Measurements from ENCODE around the gene TMCO2. TPM values are rescaled to one million over a fixed set of nuclear protein-coding genes. Genes with fewer than 3 reads are reported as not detected.

The TMCO2 gene
- total RNA-seq, 2 experiments from 2014 or later, result 0.30 to 0.42 TPM

DNA sequence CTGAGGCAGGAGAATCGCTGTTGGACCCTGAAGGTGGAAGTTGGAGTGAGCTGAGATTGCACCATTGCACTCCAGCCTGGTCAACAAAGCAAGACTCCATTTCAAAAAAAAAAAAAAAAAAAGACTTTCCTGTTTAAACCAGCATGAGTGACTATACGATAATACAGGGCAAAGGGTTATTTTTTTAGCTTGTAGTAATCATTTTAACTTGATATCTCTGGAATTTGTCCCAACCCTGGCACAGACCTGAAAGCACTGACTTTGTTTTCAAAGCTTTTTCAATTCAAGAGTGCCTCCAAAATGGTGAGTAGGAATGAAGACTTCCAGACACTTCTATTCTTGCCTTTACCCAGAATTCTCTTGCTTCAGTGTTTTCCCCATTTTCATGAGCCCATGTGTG is 4.4 kb upstream of the TMCO2 start:
- CTCF ChIA-PET, result interaction anchor here (0.6 to 1.5 kb wide), 3 partner anchors 51 to 90 kb away, joined by 3 to 8 read pairs (median 3); no protein-coding TSS in a partner anchor
- DNase-seq, result no peak
- H3K27ac Mint-ChIP-seq, result no peak overlapping the region
- H3K4me1 Mint-ChIP-seq, result peaks cover 49% of the 10 kb centered on the region
- H3K9me3 Mint-ChIP-seq, result no peaks in the 10 kb centered on the region
- H3K36me3 Mint-ChIP-seq (ENCODE audit: low read depth), result peaks cover 27% of the 10 kb centered on the region
- POLR2A ChIA-PET, result no interaction called here
- no peaks in the 10 kb centered on the region for H3K27me3 Mint-ChIP-seq
- H3K4me3 Mint-ChIP-seq, result no peak overlapping the region

DNA sequence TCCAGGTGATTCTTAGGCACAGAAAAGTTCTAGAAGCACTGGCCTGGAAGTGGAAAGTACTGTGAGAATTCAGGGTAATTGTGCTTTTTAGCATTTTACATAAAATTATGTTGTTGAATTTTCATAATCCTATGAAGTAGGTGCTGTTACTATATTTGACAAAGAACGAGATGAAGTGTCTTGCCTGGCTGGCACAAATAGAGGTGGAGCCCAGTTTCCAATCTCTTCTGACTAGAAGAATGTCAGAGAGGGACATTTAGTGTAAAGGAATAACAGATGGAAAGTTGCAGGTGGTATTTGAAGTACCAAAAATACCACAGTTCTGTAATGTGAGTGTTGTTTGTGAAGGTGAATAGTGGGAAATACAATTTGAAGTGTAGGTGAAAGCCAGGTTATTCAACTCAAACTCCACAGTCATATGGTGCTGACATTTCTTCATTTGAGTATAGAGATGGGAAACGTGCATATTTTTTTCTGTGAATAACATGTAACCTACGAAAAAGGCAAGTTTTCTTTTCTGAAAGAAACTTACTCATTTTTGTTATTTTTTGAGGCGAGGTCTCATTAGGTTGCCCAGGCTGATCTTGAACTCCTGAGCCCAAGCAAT is 3.5 kb upstream of the TMCO2 start:
- Mint-ChIP-seq H3K9me3 (no peaks in the 10 kb centered on the region), H3K4me3 (no peak overlapping the region), H3K4me1 (peaks cover 40% of the 10 kb centered on the region), H3K36me3 (ENCODE audit: low read depth) (peaks cover 18% of the 10 kb centered on the region), H3K27me3 (no peaks in the 10 kb centered on the region), H3K27ac (no peak overlapping the region)
- no peak for DNase-seq
- ChIA-PET POLR2A (no interaction called here), CTCF (interaction anchor here (1.5 kb wide), 1 partner anchor 91 kb away, joined by 3 read pairs; no protein-coding TSS in a partner anchor)

DNA sequence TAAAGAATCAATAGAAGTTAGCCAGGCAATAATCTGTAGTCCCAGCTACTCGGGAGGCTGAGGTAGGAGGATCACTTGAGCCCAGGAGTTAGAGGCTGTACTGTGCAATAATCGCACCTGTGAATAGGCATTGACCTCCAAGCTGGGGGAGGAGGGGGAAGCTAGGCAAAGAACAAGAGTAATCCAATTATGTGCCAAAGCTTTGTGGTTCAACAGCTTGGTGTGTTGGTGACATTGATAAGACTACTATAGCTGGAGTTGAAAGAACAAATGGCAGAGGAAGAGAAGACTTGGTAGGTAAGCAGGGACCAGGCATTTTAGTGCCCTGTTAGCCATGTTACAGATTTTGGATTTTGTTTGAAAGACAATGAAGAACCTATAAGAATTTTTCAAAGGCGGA is 2.1 kb upstream of the TMCO2 start:
- CTCF ChIA-PET, result no interaction called here
- POLR2A ChIA-PET, result no interaction called here
- Mint-ChIP-seq H3K27ac (no peak overlapping the region), H3K9me3 (no peaks in the 10 kb centered on the region), H3K36me3 (ENCODE audit: low read depth) (peaks cover 6% of the 10 kb centered on the region), H3K27me3 (no peaks in the 10 kb centered on the region), H3K4me3 (no peak overlapping the region), H3K4me1 (peaks cover 27% of the 10 kb centered on the region)
- DNase-seq, result no peak

DNA sequence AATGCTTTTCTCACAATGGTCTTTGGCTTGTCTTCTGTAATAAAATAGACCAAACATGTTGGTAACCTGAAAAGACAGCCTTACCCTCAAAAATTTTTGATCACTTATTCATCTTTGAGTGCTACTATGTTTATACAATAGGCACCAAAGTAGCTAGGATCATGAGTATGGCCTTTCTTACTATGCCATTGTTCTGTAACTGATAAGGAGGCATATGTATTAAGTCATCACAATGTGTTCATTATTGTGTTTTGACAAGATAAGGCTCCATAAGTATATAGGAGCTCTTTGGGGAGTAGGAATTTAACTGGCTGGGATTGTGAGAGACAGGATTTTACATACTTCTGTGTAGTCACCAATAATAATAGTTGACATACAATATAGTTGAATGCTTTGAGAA is 675 bp downstream of the TMCO2 start:
- no peak overlapping the region for H3K27ac Mint-ChIP-seq
- CTCF ChIA-PET, result interaction anchor here (0.5 kb wide), 1 partner anchor 161 kb away, joined by 3 read pairs; no protein-coding TSS in a partner anchor
- H3K4me3 Mint-ChIP-seq, result no peak overlapping the region
- POLR2A ChIA-PET, result no interaction called here
- peaks cover 30% of the 10 kb centered on the region for H3K4me1 Mint-ChIP-seq
- no peak for DNase-seq
- no peaks in the 10 kb centered on the region for H3K9me3 Mint-ChIP-seq
- H3K36me3 Mint-ChIP-seq (ENCODE audit: low read depth), result no peaks in the 10 kb centered on the region
- no peaks in the 10 kb centered on the region for H3K27me3 Mint-ChIP-seq

DNA sequence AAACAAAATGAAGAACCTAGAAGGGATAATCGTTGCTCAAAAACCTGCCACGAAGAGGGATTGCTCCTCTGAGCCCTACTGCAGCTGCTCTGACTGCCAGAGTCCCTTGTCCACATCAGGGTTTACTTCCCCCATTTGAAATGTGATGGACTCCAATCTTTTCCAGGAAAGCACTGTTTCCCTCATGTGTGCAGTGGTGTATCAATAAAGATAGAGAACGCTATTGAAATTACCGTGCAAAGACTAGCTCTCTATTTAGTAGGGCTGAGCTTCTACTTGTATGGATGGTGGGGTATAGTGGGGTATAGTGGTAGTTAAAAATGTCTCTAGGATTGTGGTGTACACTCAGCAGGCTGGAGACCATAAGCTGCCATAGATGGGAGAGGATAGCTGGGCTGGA is 3.7 kb downstream of the TMCO2 start:
- no peak overlapping the region for H3K4me3 Mint-ChIP-seq
- H3K9me3 Mint-ChIP-seq, result no peaks in the 10 kb centered on the region
- H3K4me1 Mint-ChIP-seq, result peaks cover 35% of the 10 kb centered on the region
- ChIA-PET CTCF (no interaction called here), POLR2A (no interaction called here)
- peak overlapping the region; percentile 20 for H3K27ac Mint-ChIP-seq
- no peaks in the 10 kb centered on the region for H3K27me3 Mint-ChIP-seq
- DNase-seq, result no peak
- peaks cover 11% of the 10 kb centered on the region for H3K36me3 Mint-ChIP-seq (ENCODE audit: low read depth)

DNA sequence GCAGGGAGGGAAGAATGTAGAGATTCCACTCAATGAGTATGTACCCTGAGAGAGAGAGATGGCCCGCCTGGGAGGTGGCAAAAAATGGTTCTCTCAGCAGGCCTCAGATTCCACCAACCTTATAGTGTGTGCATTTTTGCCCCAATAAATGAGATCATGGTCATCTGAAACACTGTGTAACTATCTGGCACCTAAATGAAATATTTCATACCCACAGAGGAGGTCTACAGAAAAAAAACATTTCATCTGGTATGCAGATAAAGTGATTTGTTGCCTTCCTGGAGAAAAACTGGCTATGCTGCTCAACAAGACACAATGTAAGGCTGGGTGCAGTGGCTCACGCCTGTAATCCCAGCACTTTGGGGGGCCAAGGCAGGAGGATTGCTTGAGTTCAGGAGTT is 4.9 kb downstream of the TMCO2 start:
- POLR2A ChIA-PET, result no interaction called here
- peaks cover 11% of the 10 kb centered on the region for H3K36me3 Mint-ChIP-seq (ENCODE audit: low read depth)
- no peaks in the 10 kb centered on the region for H3K27me3 Mint-ChIP-seq
- no peaks in the 10 kb centered on the region for H3K9me3 Mint-ChIP-seq
- DNase-seq, result no peak
- H3K27ac Mint-ChIP-seq, result no peak overlapping the region
- peaks cover 39% of the 10 kb centered on the region for H3K4me1 Mint-ChIP-seq
- H3K4me3 Mint-ChIP-seq, result no peak overlapping the region
- CTCF ChIA-PET, result no interaction called here

DNA sequence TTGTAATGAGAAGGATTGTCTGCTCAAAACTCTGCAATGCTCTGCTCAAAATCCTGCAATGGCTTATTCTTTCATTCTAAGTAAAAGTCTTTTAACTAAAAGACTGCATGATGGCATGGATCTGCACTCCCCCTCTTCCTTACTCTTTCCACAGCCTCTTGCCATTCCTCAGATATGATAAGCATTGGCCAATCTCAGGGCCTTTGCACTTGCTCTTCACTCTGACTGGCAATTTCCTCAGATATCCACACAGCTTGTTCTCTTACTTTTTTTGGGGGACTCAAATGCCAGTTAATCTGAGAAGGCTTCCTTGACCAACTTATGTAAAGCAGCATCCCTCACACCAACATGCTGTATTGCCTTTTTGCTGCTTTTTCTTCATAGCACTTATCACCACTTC is 7.5 kb downstream of the TMCO2 start:
- H3K36me3 Mint-ChIP-seq (ENCODE audit: low read depth), result peaks cover 15% of the 10 kb centered on the region
- no peaks in the 10 kb centered on the region for H3K9me3 Mint-ChIP-seq
- H3K27me3 Mint-ChIP-seq, result no peaks in the 10 kb centered on the region
- H3K4me1 Mint-ChIP-seq, result peaks cover 53% of the 10 kb centered on the region
- DNase-seq, result no peak
- ChIA-PET CTCF (interaction anchor here (1.5 kb wide), 1 partner anchor 15 kb away, joined by 5 read pairs; no protein-coding TSS in a partner anchor), POLR2A (no interaction called here)
- H3K27ac Mint-ChIP-seq, result no peak overlapping the region
- no peak overlapping the region for H3K4me3 Mint-ChIP-seq

DNA sequence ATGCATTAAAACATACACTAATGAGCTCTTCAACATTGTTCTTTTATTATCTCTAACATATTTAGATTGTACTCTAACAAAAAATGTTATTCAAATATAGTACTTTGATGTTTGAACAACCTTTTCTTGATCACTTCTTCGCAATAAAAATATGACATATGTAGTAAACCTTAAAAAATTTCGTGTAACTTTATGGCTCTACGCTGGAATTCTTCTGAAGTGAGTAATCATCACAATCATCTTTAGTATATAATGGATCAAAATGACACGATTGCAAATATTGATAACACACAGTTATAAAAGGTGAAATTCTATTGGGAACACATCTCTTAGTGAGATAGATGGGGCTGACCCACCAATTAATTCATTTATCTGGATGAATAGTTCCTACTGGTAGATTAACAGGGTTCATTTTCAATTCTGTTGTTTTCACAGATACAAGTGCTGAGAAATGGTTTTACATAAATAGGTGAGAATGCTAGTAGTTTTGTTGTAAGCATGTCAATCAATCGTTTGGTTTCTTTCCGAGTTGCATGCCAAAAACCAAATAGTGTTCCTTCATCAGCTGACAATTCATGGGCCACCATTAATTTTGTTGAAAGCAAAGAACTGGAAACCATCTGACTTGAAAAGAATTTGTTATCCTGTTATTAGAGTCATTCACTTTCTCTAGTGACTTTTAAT is 8.8 kb downstream of the TMCO2 start:
- POLR2A ChIA-PET, result no interaction called here
- Mint-ChIP-seq H3K36me3 (ENCODE audit: low read depth) (peaks cover 28% of the 10 kb centered on the region), H3K27ac (peak overlapping the region; percentile 100), H3K27me3 (no peaks in the 10 kb centered on the region), H3K4me1 (peaks cover 57% of the 10 kb centered on the region), H3K4me3 (peak overlapping the region; percentile 88), H3K9me3 (no peaks in the 10 kb centered on the region)
- CTCF ChIA-PET, result interaction anchor here (1.2 to 1.5 kb wide), 3 partner anchors 9 to 104 kb away, joined by 3 to 5 read pairs (median 5); partner anchors contain the start of gene TMCO2
- no peak for DNase-seq

DNA sequence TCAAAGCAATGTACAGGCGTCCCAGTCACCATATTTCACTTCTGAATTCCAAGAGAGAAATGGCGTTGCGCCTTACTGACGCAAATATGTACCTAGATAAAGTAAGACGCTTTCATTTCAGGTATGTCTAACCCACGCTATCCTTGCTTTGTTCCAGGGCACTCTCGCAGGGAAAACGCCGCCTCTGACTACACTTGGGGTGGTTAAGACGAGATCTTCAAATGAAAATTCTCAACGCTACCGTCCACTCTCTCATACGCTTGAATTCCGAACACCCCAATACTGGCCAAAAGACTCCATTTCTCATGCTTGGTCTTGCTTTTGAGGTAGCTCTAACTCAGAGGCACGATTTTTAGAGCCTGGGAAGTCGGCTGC is 9.6 kb downstream of the TMCO2 start:
- CTCF ChIA-PET, result interaction anchor here (0.6 to 1.4 kb wide), 6 partner anchors 20 to 104 kb away, joined by 3 read pairs; no protein-coding TSS in a partner anchor
- Mint-ChIP-seq H3K4me3 (peak overlapping the region; percentile 88), H3K9me3 (no peaks in the 10 kb centered on the region), H3K27me3 (no peaks in the 10 kb centered on the region), H3K36me3 (ENCODE audit: low read depth) (peaks cover 35% of the 10 kb centered on the region), H3K4me1 (peaks cover 53% of the 10 kb centered on the region), H3K27ac (peak overlapping the region; percentile 100)
- POLR2A ChIA-PET, result interaction anchor here (1.0 kb wide), 1 partner anchor 15 kb away, joined by 3 read pairs; no protein-coding TSS in a partner anchor
- no peak for DNase-seq

DNA sequence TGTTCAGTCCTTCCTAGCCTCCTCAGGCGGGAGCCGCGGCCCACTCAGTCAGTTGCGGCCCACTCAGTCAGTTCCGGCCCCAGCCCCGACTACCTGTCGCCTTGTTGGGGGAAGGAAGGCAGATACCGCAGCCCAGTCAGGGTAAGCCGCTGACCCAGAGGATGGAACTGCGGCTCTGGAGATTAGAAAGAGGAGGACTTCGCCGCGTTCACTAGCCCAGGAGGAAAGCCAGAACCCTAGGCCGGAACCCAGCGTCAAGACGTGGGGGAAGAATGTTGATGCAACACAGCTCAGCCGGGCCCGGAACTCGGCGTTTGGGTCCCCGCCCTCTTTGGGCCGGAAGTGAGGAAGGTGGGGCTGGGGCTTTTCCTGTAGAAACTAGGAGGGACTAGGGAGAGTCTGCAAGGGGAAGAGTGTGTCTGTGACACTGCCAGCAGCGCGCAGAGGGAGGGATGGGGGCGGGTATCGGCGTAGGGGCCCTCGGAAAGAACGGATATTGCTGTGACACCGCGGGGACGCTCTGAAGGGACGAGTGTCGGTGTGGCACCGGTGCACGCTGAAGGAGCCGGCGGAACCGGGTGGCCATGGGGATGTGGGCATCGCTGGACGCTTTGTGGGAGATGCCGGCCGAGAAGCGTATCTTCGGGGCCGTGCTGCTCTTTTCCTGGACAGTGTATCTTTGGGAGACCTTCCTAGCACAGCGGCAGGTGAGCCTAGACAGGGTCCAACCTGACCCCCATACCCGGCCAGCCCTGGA is 10.1 kb downstream of the TMCO2 start, which contains the start of gene ZMPSTE24:
ZMPSTE24 (plus strand) TSS at position 549 of the 757 bp plus-strand sequence; CDS start at position 585, 36 bp downstream.
- Mint-ChIP-seq H3K27me3 (no peaks in the 10 kb centered on the region), H3K9me3 (no peaks in the 10 kb centered on the region), H3K27ac (peak within 1 kb of the TSS; percentile 100), H3K36me3 (ENCODE audit: low read depth) (peaks cover 39% of the 10 kb centered on the region), H3K4me1 (peaks cover 52% of the 10 kb centered on the region), H3K4me3 (peak within 1 kb of the TSS; percentile 88)
- DNase-seq, result peak; percentile 98
- POLR2A ChIA-PET, result interaction anchor here (1.0 kb wide), 1 partner anchor 16 kb away, joined by 3 read pairs; no protein-coding TSS in a partner anchor
- CTCF ChIA-PET, result interaction anchor here (0.6 to 1.4 kb wide), 6 partner anchors 19 to 105 kb away, joined by 3 read pairs; no protein-coding TSS in a partner anchor

DNA sequence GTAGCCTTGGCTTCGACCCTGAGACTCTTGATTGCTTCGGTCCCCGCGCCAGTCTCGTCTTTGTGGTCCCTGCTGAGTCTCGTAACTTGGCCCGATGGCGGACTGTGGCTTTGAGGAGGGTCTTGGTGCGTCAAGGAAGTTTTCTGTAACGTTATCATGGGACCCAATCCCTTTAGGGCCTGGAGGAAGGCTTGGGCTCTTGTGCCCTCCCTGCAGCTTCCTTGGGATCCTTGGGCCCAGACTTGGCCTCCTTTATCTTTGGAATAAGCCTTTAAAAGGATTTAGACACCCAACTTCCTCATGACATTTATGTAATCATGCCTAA is 10.7 kb downstream of the TMCO2 start:
- Mint-ChIP-seq H3K36me3 (ENCODE audit: low read depth) (peaks cover 45% of the 10 kb centered on the region), H3K27ac (peak overlapping the region; percentile 100), H3K4me1 (peaks cover 55% of the 10 kb centered on the region), H3K27me3 (no peaks in the 10 kb centered on the region), H3K4me3 (peak overlapping the region; percentile 88), H3K9me3 (no peaks in the 10 kb centered on the region)
- no peak for DNase-seq
- ChIA-PET POLR2A (interaction anchor here (1.0 kb wide), 1 partner anchor 16 kb away, joined by 3 read pairs; no protein-coding TSS in a partner anchor), CTCF (interaction anchor here (1.0 kb wide), 1 partner anchor 19 kb away, joined by 3 read pairs; no protein-coding TSS in a partner anchor)

DNA sequence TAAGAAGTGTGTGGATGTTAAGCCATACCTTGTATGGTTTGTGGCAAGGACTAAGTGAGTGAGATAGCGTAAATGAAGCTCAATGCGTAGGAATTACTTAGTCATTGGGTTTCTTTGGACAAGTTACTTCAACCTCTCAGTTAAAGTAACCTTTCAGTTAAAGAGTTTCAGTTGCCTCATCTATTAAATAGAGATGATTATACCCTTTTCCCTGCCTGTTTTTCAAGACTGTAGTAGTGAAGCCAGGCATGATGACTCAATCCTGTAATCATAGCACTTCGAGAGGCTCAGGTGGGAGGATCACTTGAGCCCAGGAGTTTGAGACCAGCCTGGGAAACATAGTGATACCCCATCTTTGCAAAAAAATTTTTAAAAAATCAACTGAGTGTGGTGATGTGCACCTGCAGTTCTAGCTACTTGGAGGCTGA is 16.6 kb downstream of the TMCO2 start:
- H3K9me3 Mint-ChIP-seq, result no peaks in the 10 kb centered on the region
- no peak for DNase-seq
- peaks cover 34% of the 10 kb centered on the region for H3K4me1 Mint-ChIP-seq
- H3K27ac Mint-ChIP-seq, result no peak overlapping the region
- H3K27me3 Mint-ChIP-seq, result no peaks in the 10 kb centered on the region
- peaks cover 45% of the 10 kb centered on the region for H3K36me3 Mint-ChIP-seq (ENCODE audit: low read depth)
- POLR2A ChIA-PET, result no interaction called here
- no peak overlapping the region for H3K4me3 Mint-ChIP-seq
- CTCF ChIA-PET, result interaction anchor here (1.4 kb wide), 1 partner anchor 74 kb away, joined by 3 read pairs; no protein-coding TSS in a partner anchor

DNA sequence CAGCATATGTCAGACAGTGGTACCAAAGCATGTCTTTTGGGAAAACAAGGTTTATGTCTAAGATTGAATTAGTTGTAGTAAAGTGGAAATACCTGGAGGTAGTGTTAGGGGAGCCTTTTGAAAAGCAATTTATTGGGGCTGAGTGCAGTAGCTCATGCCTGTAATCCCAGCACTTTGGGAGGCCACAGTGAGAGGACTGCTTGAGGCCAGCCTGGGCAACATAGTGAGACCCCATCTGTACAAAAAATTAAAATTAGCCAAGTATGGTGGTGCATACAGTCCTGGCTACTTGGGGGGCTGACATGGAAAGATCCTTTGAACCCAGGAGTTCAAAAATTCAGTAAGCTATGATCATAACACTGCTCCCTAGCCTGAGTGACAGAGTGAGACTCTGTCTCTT is 17.6 kb downstream of the TMCO2 start:
- Mint-ChIP-seq H3K4me3 (no peak overlapping the region), H3K27ac (no peak overlapping the region), H3K9me3 (no peaks in the 10 kb centered on the region), H3K4me1 (peaks cover 26% of the 10 kb centered on the region), H3K36me3 (ENCODE audit: low read depth) (peaks cover 48% of the 10 kb centered on the region), H3K27me3 (no peaks in the 10 kb centered on the region)
- no peak for DNase-seq
- ChIA-PET POLR2A (no interaction called here), CTCF (no interaction called here)
